Natural killer cell (primary cell): ENCODE data around the gene DCDC2. TPM values are rescaled to one million over a fixed set of nuclear protein-coding genes. Genes with fewer than 3 reads are reported as not detected.

Experiments used
- ATAC-seq, 3 donors: fragments of 150-1000 bp in 2 of 3; fragments of 200-7000 bp in 1 of 3; cut with Tn5 transposase; 1 replicate in 1 of 3; 2 replicates in 2 of 3; pipeline ENCODE4 v1.10.0; 2021; ENCODE audit warnings: mild to moderate bottlenecking in 2 of 3, moderate library complexity in 2 of 3
- DNase-seq, 2 donors: peaks; one replicate each; pipeline versions ENCODE4 v3.0.0 to v3.0.0-alpha.2; 2013 to 2021; ENCODE audit warnings: mixed read lengths in 1 of 2
- H3K27ac ChIP-seq: one replicate; pipeline ENCODE4 v1.5.1; 2013; ENCODE audit warnings: mild to moderate bottlenecking, low read length
- H3K27me3 ChIP-seq: one replicate; pipeline ENCODE4 v1.6.1; 2013; ENCODE audit warnings: low read length; ENCODE audit not compliant: control insufficient read depth, insufficient read depth
- H3K36me3 ChIP-seq: one replicate; pipeline ENCODE4 v1.6.1; 2013; ENCODE audit warnings: low read length; ENCODE audit not compliant: control insufficient read depth, insufficient read depth
- H3K4me1 ChIP-seq: one replicate; pipeline ENCODE4 v1.6.1; 2013; ENCODE audit warnings: low read length; ENCODE audit not compliant: control insufficient read depth, insufficient read depth
- H3K4me3 ChIP-seq: one replicate; pipeline ENCODE4 v1.5.1; 2013; ENCODE audit warnings: low read length
- H3K9me3 ChIP-seq: one replicate; pipeline ENCODE4 v1.6.1; 2013; ENCODE audit warnings: low read length; ENCODE audit not compliant: control insufficient read depth, insufficient read depth
- H3K27ac Mint-ChIP-seq, 2 donors: one replicate each; pipeline ENCODE4 v1.8.0; 2022; ENCODE audit warnings: mild to moderate bottlenecking in 2 of 2, mixed read lengths in 2 of 2, moderate library complexity in 1 of 2
- H3K27me3 Mint-ChIP-seq, 2 donors: one replicate each; pipeline ENCODE4 v1.8.0; 2022; ENCODE audit warnings: low read depth in 2 of 2, mixed read lengths in 2 of 2
- H3K36me3 Mint-ChIP-seq: one replicate; pipeline ENCODE4 v1.8.0; 2022; ENCODE audit warnings: mixed read lengths
- H3K4me1 Mint-ChIP-seq, 2 donors: one replicate each; pipeline ENCODE4 v1.8.0; 2022; ENCODE audit warnings: mixed read lengths in 2 of 2
- H3K4me3 Mint-ChIP-seq: one replicate; pipeline ENCODE4 v1.8.0; 2022; ENCODE audit warnings: mild to moderate bottlenecking, moderate library complexity, mixed read lengths
- H3K9me3 Mint-ChIP-seq, 2 donors: one replicate each; pipeline ENCODE4 v1.8.0; 2022; ENCODE audit warnings: mixed read lengths in 2 of 2
- WGBS: methylation state at CpG from one replicate; pipeline ENCODE4 v1.1.7; 2013; ENCODE audit warnings: missing lambda C conversion rate; ENCODE audit not compliant: insufficient coverage; 5-methylcytosine and 5-hydroxymethylcytosine counted together
- intact Hi-C: fragments of 100-400 bp; cut with micrococcal nuclease; formaldehyde crosslinking; loops from one replicate; pipeline ENCODE4 v1.14.2; 2022
- total RNA-seq, 4 donors: library from RNA; stranded (reverse); fragments of 120-200 nt in 1 of 4; gene quantifications; one replicate each; pipeline versions ENCODE4 v1.2.3 to v1.2.4, GENCODE V29; 2013 to 2022
- TF ChIP-seq, protein P1 (sequence below): fragments of 200-600 bp; IDR thresholded peaks from one replicate; pipeline ENCODE4 v1.8.0; 2022; ENCODE audit warnings: antibody characterized with exemption

Gene DCDC2
- total RNA-seq, 3 donors from 2014 or later (not counting 1 experiment from before 2014, with no cell fraction given): not detected

DNA sequence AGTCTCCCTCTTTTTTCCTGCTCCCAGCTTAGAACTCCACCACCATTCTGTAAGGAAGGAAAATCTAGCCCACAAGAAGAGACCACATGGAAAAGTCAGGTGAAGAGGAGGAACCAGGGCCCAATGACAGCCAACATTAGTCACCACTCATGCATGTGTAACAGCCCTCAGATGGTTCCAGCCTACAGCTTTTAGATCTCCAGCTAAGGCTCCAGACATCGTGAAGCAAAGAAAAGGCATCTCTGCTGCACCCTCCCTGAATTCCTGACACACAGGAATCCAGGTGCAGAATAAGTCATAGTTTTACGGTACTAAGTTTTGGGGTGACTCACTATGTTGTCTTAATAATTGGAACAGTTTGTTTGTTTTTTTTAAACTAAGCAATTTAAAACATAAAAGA lies 25.5 kb downstream of the DCDC2 start:
- intact Hi-C loops: no loop called here
- H3K27me3 Mint-ChIP-seq: peaks cover 0 to 4% of the 10 kb centered on the region in 2 donors
- ATAC-seq (no peak), DNase-seq (no peak)
- TF ChIP-seq, protein P1, sequence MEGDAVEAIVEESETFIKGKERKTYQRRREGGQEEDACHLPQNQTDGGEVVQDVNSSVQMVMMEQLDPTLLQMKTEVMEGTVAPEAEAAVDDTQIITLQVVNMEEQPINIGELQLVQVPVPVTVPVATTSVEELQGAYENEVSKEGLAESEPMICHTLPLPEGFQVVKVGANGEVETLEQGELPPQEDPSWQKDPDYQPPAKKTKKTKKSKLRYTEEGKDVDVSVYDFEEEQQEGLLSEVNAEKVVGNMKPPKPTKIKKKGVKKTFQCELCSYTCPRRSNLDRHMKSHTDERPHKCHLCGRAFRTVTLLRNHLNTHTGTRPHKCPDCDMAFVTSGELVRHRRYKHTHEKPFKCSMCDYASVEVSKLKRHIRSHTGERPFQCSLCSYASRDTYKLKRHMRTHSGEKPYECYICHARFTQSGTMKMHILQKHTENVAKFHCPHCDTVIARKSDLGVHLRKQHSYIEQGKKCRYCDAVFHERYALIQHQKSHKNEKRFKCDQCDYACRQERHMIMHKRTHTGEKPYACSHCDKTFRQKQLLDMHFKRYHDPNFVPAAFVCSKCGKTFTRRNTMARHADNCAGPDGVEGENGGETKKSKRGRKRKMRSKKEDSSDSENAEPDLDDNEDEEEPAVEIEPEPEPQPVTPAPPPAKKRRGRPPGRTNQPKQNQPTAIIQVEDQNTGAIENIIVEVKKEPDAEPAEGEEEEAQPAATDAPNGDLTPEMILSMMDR: no peak
- H3K9me3 Mint-ChIP-seq: no peaks in the 10 kb centered on the region
- Histone ChIP-seq H3K9me3 (no peaks in the 10 kb centered on the region), H3K36me3 (no peaks in the 10 kb centered on the region), H3K27me3 (no peaks in the 10 kb centered on the region), H3K4me1 (no peaks in the 10 kb centered on the region), H3K4me3 (no peak overlapping the region), H3K27ac (no peak overlapping the region)
- 80% methylated on average over 1 of the region's 2 CpGs for WGBS
- H3K27ac Mint-ChIP-seq: no peak overlapping the region
- no peak overlapping the region for H3K4me3 Mint-ChIP-seq
- no peaks in the 10 kb centered on the region for H3K4me1 Mint-ChIP-seq
- H3K36me3 Mint-ChIP-seq: no peaks in the 10 kb centered on the region

DNA sequence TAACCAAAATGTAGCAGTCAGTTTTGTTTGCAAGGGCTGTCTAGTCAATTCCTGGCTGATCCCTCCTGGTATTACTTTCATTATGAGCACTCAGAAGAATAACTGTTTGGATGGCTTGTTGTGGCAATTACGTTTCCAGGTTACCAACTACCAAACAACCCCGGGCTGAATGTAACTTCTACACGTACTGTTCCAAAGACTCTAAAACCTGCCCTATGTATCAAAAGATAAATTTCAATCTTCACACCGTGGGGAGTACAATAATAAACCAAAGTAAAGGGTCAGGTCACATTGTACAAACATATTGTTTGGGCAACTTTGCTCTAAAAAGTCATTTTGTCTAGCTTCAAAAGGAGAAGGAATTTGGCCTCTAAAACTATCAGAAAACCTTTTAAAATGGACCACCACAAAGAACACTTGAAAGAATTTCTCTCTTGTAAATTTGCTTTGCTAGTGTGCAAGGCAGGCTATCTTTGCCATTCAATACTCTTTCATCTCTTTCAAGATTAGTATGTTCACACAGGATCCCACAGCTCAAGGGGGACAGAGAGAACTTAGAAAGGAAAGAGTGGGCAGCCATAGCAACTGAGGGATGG lies 27.6 kb downstream of the DCDC2 start:
- Mint-ChIP-seq H3K4me1 (no peaks in the 10 kb centered on the region), H3K4me3 (no peak overlapping the region), H3K27me3 (peaks cover 0 to 6% of the 10 kb centered on the region in 2 donors), H3K36me3 (no peaks in the 10 kb centered on the region), H3K27ac (no peak overlapping the region), H3K9me3 (no peaks in the 10 kb centered on the region)
- H3K4me3 ChIP-seq: no peak overlapping the region
- 91% methylated on average over 4 of the region's 4 CpGs for WGBS
- intact Hi-C loops: no loop called here
- no peaks in the 10 kb centered on the region for H3K9me3 ChIP-seq
- no peaks in the 10 kb centered on the region for H3K4me1 ChIP-seq
- H3K27ac ChIP-seq: no peak overlapping the region
- TF ChIP-seq, protein P1: no peak
- no peaks in the 10 kb centered on the region for H3K27me3 ChIP-seq
- H3K36me3 ChIP-seq: no peaks in the 10 kb centered on the region
- DNase-seq (no peak), ATAC-seq (no peak)

GRCh38 chr6:24329451-24329850 lies 28.4 kb downstream of the DCDC2 start:
- intact Hi-C loops: no loop called here
- no peaks in the 10 kb centered on the region for H3K27me3 ChIP-seq
- H3K9me3 Mint-ChIP-seq: no peaks in the 10 kb centered on the region
- H3K27me3 Mint-ChIP-seq: peaks cover 0 to 11% of the 10 kb centered on the region in 2 donors
- no peak overlapping the region for H3K27ac ChIP-seq
- no peak overlapping the region for H3K27ac Mint-ChIP-seq
- DNase-seq (no peak), ATAC-seq (no peak)
- H3K4me3 ChIP-seq: no peak overlapping the region
- WGBS: no CpG with 5 or more reads among the region's 2 CpGs
- H3K4me1 Mint-ChIP-seq: no peaks in the 10 kb centered on the region
- H3K36me3 ChIP-seq: no peaks in the 10 kb centered on the region
- no peaks in the 10 kb centered on the region for H3K4me1 ChIP-seq
- no peaks in the 10 kb centered on the region for H3K36me3 Mint-ChIP-seq
- TF ChIP-seq, protein P1: no peak
- H3K4me3 Mint-ChIP-seq: no peak overlapping the region
- H3K9me3 ChIP-seq: no peaks in the 10 kb centered on the region

- ATAC-seq: no peak
- H3K4me1 ChIP-seq: no peaks in the 10 kb centered on the region
- TF ChIP-seq, protein P1: no peak
- Mint-ChIP-seq H3K27ac (no peak overlapping the region), H3K36me3 (no peaks in the 10 kb centered on the region), H3K9me3 (no peaks in the 10 kb centered on the region), H3K4me3 (no peak overlapping the region), H3K4me1 (no peaks in the 10 kb centered on the region), H3K27me3 (peaks cover 0 to 11% of the 10 kb centered on the region in 2 donors)
- no peak overlapping the region for H3K27ac ChIP-seq
- 100% methylated on average over 3 of the region's 4 CpGs for WGBS
- intact Hi-C loops: no loop called here
- no peak overlapping the region for H3K4me3 ChIP-seq
- H3K27me3 ChIP-seq: no peaks in the 10 kb centered on the region
- no peaks in the 10 kb centered on the region for H3K9me3 ChIP-seq
- DNase-seq: no peak
- H3K36me3 ChIP-seq: no peaks in the 10 kb centered on the region
Measured at GRCh38 chr6:24329022-24329421, 28.8 kb downstream of the DCDC2 start.
